Lower leg skin (tissue), 3 donors: ENCODE results near the gene SPOCD1.

Experiments
- POLR2A ChIP-seq, 2 donors: fragments of 450-650 bp; IDR thresholded peaks; one replicate each; pipeline ENCODE4 v1.6.1; 2016 to 2017; ENCODE audit warnings: antibody characterized with exemption in 2 of 2, mild to moderate bottlenecking in 1 of 2, moderate library complexity in 1 of 2
- TF ChIP-seq, protein P1 (sequence below), 3 donors: fragments of 450-650 bp; IDR thresholded peaks; one replicate each; pipeline ENCODE4 v1.5.1; 2016; ENCODE audit warnings: antibody characterized with exemption in 3 of 3, mild to moderate bottlenecking in 3 of 3, moderate library complexity in 2 of 3

- TF ChIP-seq, protein P1, sequence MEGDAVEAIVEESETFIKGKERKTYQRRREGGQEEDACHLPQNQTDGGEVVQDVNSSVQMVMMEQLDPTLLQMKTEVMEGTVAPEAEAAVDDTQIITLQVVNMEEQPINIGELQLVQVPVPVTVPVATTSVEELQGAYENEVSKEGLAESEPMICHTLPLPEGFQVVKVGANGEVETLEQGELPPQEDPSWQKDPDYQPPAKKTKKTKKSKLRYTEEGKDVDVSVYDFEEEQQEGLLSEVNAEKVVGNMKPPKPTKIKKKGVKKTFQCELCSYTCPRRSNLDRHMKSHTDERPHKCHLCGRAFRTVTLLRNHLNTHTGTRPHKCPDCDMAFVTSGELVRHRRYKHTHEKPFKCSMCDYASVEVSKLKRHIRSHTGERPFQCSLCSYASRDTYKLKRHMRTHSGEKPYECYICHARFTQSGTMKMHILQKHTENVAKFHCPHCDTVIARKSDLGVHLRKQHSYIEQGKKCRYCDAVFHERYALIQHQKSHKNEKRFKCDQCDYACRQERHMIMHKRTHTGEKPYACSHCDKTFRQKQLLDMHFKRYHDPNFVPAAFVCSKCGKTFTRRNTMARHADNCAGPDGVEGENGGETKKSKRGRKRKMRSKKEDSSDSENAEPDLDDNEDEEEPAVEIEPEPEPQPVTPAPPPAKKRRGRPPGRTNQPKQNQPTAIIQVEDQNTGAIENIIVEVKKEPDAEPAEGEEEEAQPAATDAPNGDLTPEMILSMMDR (IDR thresholded peaks at IDR 0.05), result no peak
- no peak for TF ChIP-seq POLR2A (IDR thresholded peaks at IDR 0.05)
Measured at GRCh38 chr1:31751822-31752241, 64.0 kb downstream of the SPOCD1 start.
